Suppressor macrophage treated with lipopolysaccharide for 1 hour (primary cell): ENCODE results near the gene TEX29.

Experiments
- DNase-seq, 3 donors: peaks; one replicate each; pipeline ENCODE4 v3.0.0-alpha.2; 2020 to 2022

Gene TEX29

GRCh38 chr13:111343186-111343805, 22.9 kb downstream of the TEX29 start:
- no peak for DNase-seq

GRCh38 chr13:111344471-111345191, 24.2 kb downstream of the TEX29 start:
- DNase-seq: no peak

GRCh38 chr13:111345682-111346081, 25.2 kb downstream of the TEX29 start:
- no peak for DNase-seq

GRCh38 chr13:111346101-111346680, 25.7 kb downstream of the TEX29 start:
- DNase-seq: no peak

- no peak for DNase-seq
Observed at GRCh38 chr13:111347438-111347837, 27.0 kb downstream of the TEX29 start.

- no peak for DNase-seq
Observed at GRCh38 chr13:111353508-111353907, 33.1 kb downstream of the TEX29 start.

GRCh38 chr13:111354789-111355188, 34.3 kb downstream of the TEX29 start:
- no peak for DNase-seq

- no peak for DNase-seq
Observed at GRCh38 chr13:111356795-111357194, 36.4 kb downstream of the TEX29 start.

- peak in 1 of 3 donors; percentile 7 for DNase-seq
Observed at GRCh38 chr13:111359237-111359915, 38.9 kb downstream of the TEX29 start.

- no peak for DNase-seq
Observed at GRCh38 chr13:111359930-111360329, 39.5 kb downstream of the TEX29 start.

- no peak for DNase-seq
Observed at GRCh38 chr13:111360452-111360851, 40.0 kb downstream of the TEX29 start.

- no peak for DNase-seq
Observed at GRCh38 chr13:111361046-111361872, 40.8 kb downstream of the TEX29 start.

GRCh38 chr13:111361873-111362648, 41.6 kb downstream of the TEX29 start:
- no peak for DNase-seq

- no peak for DNase-seq
Observed at GRCh38 chr13:111363121-111363520, 42.7 kb downstream of the TEX29 start.

- DNase-seq: no peak
Observed at GRCh38 chr13:111363591-111363990, 43.1 kb downstream of the TEX29 start.

GRCh38 chr13:111365149-111366005, 44.9 kb downstream of the TEX29 start:
- no peak for DNase-seq

- no peak for DNase-seq
Observed at GRCh38 chr13:111367340-111367739, 46.9 kb downstream of the TEX29 start.

GRCh38 chr13:111368091-111368490, 47.6 kb downstream of the TEX29 start:
- no peak for DNase-seq

- DNase-seq: no peak
Observed at GRCh38 chr13:111370147-111370546, 49.7 kb downstream of the TEX29 start.

GRCh38 chr13:111370570-111371535, 50.4 kb downstream of the TEX29 start:
- no peak for DNase-seq
